Lower lobe of right lung (tissue), 2 donors: ENCODE results near the gene PKD1. TPM values are rescaled to one million over a fixed set of nuclear protein-coding genes. Genes with fewer than 3 reads are reported as not detected.
A peak's percentile ranks its signal among the peaks of the same experiment; 100 is the strongest.

Experiments used
- ATAC-seq, 2 donors: fragments of 200-7000 bp; cut with Tn5 transposase; one replicate each; pipeline ENCODE4 v1.9.1; 2020 to 2022; ENCODE audit warnings: mild to moderate bottlenecking in 2 of 2, moderate library complexity in 2 of 2
- DNase-seq: peaks from one replicate; pipeline ENCODE4 v3.0.0-alpha.2; 2020
- H3K27ac ChIP-seq: fragments of 200-600 bp; one replicate; pipeline ENCODE4 v1.8.0; 2022
- H3K27me3 ChIP-seq: fragments of 200-600 bp; one replicate; pipeline ENCODE4 v1.8.0; 2022; ENCODE audit warnings: low read depth
- H3K36me3 ChIP-seq: fragments of 200-600 bp; one replicate; pipeline ENCODE4 v1.8.0; 2022; ENCODE audit warnings: mild to moderate bottlenecking
- H3K4me1 ChIP-seq: fragments of 200-600 bp; one replicate; pipeline ENCODE4 v1.8.0; 2022
- H3K4me3 ChIP-seq: fragments of 200-600 bp; one replicate; pipeline ENCODE4 v1.8.0; 2022; ENCODE audit warnings: mild to moderate bottlenecking
- H3K9me3 ChIP-seq: fragments of 200-600 bp; one replicate; pipeline ENCODE4 v1.8.0; 2022
- intact Hi-C: fragments of 100-400 bp; cut with DNase I; formaldehyde crosslinking; loops from one replicate; pipeline ENCODE4 v1.11.0; 2022
- total RNA-seq: library from RNA; stranded (reverse); fragmentation: NEBNext Ultra II Directional; extraction: Animal tissue kit (Norgen Biotek cat#: 25700); gene quantifications from one replicate; pipeline ENCODE4 v1.2.1, GENCODE V29; 2021
- TF ChIP-seq, protein P1 (sequence below): fragments of 200-600 bp; IDR thresholded peaks from one replicate; pipeline ENCODE4 v1.8.0; 2022; ENCODE audit warnings: antibody characterized with exemption, mild to moderate bottlenecking
- donor health status: DM: no; HTN: yes; CAD: no; lungs with severe emphysema.

PKD1 gene
- total RNA-seq, 1 donor from 2014 or later, result 81.6 TPM

DNA sequence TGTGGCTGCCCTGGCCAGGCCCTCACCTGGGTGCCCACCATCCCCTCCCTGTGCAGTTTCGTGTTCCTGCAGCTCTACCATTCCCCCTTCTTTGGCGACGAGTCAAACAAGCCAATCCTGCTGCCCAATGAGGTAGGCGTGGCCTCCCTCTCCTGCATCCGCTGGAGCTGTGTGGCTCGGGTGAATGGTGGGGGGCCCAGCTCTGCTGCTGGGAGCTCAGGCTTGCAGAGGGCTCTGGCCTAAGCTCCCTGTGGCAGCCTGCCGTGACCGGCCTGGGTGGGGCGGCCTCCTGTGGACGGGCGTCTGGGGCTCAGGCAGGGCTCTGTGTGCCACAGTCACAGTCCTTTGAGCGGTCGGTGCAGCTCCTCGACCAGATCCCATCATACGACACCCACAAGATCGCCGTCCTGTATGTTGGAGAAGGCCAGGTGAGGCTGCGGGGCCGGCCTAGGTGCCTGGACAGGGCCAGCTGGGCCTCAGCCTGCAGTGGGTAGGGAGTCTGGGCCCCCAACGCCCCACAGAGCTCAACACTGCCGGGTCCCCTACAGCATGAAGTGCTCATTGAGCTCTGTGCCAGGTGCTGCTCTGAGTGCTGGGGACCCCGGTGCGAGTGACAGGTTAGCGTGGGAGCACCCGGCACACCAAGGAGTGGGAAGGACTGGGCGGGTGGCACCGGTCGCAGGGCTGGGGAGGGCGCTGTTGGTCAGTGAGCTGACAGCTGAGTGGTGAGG lies 50.6 kb downstream of the PKD1 start:
- TF ChIP-seq, protein P1, sequence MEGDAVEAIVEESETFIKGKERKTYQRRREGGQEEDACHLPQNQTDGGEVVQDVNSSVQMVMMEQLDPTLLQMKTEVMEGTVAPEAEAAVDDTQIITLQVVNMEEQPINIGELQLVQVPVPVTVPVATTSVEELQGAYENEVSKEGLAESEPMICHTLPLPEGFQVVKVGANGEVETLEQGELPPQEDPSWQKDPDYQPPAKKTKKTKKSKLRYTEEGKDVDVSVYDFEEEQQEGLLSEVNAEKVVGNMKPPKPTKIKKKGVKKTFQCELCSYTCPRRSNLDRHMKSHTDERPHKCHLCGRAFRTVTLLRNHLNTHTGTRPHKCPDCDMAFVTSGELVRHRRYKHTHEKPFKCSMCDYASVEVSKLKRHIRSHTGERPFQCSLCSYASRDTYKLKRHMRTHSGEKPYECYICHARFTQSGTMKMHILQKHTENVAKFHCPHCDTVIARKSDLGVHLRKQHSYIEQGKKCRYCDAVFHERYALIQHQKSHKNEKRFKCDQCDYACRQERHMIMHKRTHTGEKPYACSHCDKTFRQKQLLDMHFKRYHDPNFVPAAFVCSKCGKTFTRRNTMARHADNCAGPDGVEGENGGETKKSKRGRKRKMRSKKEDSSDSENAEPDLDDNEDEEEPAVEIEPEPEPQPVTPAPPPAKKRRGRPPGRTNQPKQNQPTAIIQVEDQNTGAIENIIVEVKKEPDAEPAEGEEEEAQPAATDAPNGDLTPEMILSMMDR, result no peak
- ATAC-seq (no peak), DNase-seq (no peak)
- H3K4me1 ChIP-seq, result peaks cover 26% of the 10 kb centered on the region
- intact Hi-C loops, result no loop called here
- no peak overlapping the region for H3K27ac ChIP-seq
- no peaks in the 10 kb centered on the region for H3K27me3 ChIP-seq
- no peak overlapping the region for H3K4me3 ChIP-seq
- H3K9me3 ChIP-seq, result no peaks in the 10 kb centered on the region
- H3K36me3 ChIP-seq, result peaks cover 99% of the 10 kb centered on the region

DNA sequence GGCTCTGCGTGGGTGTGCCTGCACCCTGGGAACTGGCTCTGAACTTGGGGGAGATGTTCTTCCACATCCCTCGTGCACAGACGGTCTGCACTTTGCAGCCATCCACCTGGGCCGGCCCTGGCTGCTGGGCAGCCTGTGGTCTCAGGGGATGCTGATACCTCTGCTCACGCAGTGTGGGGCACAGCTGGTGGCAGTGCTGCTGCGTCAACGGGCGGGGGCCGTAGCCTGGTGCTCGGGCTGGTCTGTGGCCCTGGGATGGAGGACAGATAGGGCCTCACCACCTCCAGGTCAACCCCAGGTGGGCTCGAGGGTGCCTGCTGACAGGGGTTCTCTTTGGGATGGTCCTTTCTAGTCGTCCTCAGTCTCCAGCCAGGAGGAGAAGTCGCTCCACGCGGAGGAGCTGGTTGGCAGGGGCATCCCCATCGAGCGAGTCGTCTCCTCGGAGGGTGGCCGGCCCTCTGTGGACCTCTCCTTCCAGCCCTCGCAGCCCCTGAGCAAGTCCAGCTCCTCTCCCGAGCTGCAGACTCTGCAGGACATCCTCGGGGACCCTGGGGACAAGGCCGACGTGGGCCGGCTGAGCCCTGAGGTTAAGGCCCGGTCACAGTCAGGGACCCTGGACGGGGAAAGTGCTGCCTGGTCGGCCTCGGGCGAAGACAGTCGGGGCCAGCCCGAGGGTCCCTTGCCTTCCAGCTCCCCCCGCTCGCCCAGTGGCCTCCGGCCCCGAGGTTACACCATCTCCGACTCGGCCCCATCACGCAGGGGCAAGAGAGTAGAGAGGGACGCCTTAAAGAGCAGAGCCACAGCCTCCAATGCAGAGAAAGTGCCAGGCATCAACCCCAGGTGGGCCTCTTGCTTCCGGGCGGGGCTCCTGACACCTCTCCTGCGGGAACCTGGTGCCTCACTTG lies 51.6 kb downstream of the PKD1 start:
- H3K27ac ChIP-seq, result no peak overlapping the region
- TF ChIP-seq, protein P1, result no peak
- intact Hi-C loops, result no loop called here

DNA sequence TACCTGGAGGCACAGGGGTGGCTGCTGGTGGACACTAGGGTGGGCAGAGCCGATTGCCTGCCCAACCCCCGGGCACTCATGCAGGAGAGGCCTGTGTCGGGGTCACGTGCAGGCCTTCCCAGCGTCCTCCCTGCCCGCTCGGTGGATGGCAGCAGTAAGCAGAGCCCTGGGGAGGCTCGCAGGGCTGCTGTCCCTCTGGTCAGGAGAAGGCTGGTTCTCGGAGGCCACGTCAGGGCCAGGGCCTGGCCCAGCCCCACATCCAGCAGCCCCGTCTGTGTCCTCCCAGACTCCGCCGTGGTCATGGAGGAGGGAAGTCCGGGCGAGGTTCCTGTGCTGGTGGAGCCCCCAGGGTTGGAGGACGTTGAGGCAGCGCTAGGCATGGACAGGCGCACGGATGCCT lies 52.3 kb downstream of the PKD1 start:
- Histone ChIP-seq H3K36me3 (peaks cover 99% of the 10 kb centered on the region), H3K27ac (peak overlapping the region; percentile 54), H3K27me3 (no peaks in the 10 kb centered on the region), H3K4me1 (peaks cover 26% of the 10 kb centered on the region), H3K9me3 (no peaks in the 10 kb centered on the region), H3K4me3 (no peak overlapping the region)
- intact Hi-C loops, result no loop called here
- ATAC-seq (no peak), DNase-seq (no peak)
- TF ChIP-seq, protein P1, result no peak

More for the DNA sequence above, 51.6 kb downstream of the PKD1 start:
- Histone ChIP-seq H3K4me1 (peaks cover 26% of the 10 kb centered on the region), H3K36me3 (peaks cover 99% of the 10 kb centered on the region), H3K4me3 (no peak overlapping the region), H3K27me3 (no peaks in the 10 kb centered on the region), H3K9me3 (no peaks in the 10 kb centered on the region)
- ATAC-seq, result no peak
- DNase-seq, result no peak

DNA sequence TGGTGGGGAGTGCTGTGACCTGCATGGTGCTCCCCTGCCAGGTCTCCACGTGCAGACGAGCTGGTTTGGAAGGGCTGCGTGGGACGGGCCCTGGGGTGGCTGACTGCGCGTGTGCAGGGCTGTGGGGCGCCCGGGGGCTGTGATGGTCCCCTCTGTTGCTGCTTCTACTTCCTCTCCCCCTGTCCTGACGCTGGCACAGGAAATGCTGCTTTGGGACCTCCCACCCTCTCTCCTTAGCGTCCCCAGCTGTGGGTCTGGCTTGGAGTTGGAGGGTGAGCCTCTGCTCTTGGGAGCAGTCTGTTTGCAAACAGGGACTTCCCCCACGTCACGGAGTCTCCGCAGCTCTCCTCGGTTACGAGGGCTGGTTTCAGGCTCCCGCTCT lies 52.7 kb downstream of the PKD1 start:
- Histone ChIP-seq H3K4me1 (peaks cover 26% of the 10 kb centered on the region), H3K36me3 (peaks cover 99% of the 10 kb centered on the region), H3K4me3 (no peak overlapping the region), H3K9me3 (no peaks in the 10 kb centered on the region), H3K27ac (peak overlapping the region; percentile 54), H3K27me3 (no peaks in the 10 kb centered on the region)
- TF ChIP-seq, protein P1, result no peak
- intact Hi-C loops, result no loop called here
- no peak for ATAC-seq
- no peak for DNase-seq

DNA sequence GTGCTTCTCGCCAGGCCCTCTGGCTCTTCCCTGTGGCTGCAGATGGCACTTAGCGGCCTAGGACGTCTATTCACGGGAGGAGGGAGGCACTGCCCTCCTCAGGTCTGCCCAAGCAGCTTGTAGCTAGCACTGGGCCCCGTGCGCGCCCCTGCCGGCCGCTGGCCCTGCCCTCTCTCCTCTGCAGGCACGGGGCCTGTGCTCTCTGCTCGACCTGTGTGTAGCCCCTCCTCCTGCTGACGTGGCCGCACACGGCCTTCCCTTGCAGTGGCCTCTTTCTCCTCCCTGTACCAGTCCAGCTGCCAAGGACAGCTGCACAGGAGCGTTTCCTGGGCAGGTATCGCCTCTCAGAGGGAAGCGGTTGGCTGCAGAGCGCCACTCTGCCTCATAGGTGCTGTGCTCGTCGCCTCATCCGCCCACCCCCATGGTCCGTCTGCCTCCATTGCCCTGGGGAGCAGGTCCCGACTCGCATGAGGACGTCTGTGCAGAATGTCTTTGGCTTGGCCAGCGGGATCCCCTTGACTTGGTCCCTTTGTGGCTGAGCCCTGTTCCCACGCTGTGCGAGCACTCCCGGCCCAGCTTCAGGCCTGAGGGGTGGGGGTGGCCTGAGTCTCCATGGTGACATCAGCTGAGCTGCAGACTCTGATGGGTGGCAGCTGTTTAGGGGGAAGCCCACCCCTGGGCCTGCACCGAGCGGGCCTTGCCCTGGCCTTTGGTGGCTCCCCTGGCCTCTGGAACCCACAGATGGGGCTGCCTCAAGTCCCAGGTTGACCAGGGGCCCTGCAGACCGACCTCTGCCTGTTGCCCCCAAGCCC lies 53.3 kb downstream of the PKD1 start:
- intact Hi-C loops, result no loop called here
- Histone ChIP-seq H3K9me3 (no peaks in the 10 kb centered on the region), H3K36me3 (peaks cover 99% of the 10 kb centered on the region), H3K27ac (peak overlapping the region; percentile 54), H3K27me3 (no peaks in the 10 kb centered on the region), H3K4me1 (peaks cover 26% of the 10 kb centered on the region), H3K4me3 (no peak overlapping the region)
- peak; percentile 4 to 13 for ATAC-seq
- TF ChIP-seq, protein P1, result no peak
- no peak for DNase-seq
